GM19438 (cell line): ENCODE data around the gene FAM236B.
"Not testable (repeated sequence)": the region's sequence is repeated elsewhere in the genome, so short reads cannot be mapped to it uniquely, and the experiment has no call there.

Source experiments
- ATAC-seq: cut with Tn5 transposase; IDR thresholded peaks from one replicate; pipeline ENCODE4 v1.9.1; 2021; ENCODE audit warnings: low read depth; ENCODE audit not compliant: unreplicated experiment

Gene FAM236B

DNA sequence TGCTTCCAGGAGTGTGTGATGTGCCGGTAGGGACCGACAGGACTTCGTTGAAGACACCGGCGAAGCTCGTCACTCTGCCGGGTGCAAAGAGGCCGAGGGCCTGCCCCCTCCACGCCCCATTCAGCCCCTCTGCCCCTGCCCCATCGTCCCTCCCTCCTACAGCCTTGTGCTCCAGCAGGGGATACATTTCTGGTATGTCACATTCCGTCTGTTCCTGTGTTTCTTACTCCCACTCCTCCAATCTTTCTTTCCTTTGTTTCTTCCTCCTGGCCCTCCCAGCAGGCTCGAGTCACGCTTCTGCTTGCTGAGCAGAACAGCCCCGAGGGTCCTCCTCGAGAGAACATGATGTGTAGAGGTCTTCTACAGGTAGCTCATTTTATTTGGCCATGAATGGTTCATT lies at the start of gene FAM236B:
FAM236B (minus strand) TSS at position 101 of the 400 bp plus-strand sequence; CDS start at position 1, 100 bp downstream.
- not testable (repeated sequence) for ATAC-seq

DNA sequence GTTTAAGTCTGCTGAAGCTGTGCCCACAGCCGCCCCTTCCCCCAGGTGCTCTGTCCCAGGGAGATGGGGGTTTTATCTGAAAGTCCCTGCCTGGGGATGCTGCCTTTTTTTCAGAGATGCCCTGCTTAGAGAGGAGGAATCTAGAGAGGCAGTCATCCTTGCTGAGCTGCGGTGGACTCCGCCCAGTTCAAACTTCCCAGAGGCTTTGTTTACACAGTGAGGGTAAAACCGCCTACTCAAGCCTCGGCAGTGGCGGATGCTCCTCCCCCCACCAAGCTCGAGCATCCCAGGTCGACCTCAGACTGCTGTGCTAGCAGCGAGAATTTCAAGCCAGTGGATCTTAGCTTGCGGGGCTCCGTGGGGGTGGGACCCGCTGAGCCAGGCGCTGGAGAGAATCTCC lies 48.2 kb upstream of the FAM236B start:
- not testable (repeated sequence) for ATAC-seq

DNA sequence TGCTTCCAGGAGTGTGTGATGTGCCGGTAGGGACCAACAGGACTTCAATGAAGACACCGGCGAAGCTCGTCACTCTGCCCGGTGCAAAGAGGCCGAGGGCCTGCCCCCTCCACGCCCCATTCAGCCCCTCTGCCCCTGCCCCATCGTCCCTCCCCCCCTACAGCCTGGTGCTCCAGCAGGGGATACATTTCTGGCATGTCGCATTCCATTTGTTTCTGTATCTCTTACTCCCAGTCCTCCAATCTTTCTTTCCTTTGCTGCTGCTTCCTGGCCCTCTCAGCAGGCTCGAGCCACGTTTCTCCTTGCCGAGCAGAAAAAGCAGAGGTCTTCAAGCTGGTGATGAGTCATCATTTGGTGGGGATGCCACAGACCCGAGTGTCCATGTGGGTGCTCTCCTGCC lies 25.6 kb upstream of the FAM236B start, which contains the start of gene FAM236D:
FAM236D (minus strand) TSS at position 101 of the 400 bp plus-strand sequence; CDS start at position 1, 100 bp downstream.
- not testable (repeated sequence) for ATAC-seq

DNA sequence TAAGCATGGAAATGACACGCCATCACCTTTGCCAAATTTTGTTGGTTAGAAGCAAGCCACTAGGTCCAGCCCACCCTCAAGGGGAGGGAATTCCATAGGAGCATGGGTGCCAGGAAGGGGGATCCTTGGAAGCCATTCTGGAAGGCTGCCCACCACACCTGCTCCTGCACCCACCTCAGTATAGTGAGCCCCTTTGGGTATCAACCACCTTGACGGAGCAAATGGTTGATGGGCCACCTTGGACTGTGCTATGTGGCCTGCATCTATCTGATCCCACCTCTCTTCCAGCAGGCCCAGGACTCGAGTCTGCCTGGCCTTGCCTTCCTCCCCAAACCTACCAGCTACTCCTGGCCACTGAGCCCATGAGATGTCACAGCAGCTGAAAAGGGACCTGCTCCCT lies 7.9 kb upstream of the FAM236B start:
- not testable (repeated sequence) for ATAC-seq

DNA sequence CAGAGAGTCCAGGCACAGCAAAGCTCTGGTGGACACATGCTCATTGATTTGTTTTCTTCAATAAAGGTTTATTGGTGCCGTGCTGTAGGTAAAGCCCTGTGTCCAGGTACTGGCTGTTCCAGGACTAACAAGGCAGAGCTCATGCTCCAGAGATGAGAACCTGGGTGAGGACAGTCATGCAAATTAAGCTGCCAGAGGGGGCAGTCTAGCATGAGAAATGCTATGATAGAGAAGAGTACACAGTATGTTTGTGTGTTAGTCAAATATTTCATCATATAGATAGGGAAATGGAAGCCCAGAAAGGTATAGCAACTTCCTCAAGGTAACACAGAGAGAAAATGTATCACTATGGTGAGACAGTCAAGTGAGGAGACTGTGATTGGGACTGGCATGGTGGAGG lies 5.7 kb upstream of the FAM236B start:
- ATAC-seq: not testable (repeated sequence)

DNA sequence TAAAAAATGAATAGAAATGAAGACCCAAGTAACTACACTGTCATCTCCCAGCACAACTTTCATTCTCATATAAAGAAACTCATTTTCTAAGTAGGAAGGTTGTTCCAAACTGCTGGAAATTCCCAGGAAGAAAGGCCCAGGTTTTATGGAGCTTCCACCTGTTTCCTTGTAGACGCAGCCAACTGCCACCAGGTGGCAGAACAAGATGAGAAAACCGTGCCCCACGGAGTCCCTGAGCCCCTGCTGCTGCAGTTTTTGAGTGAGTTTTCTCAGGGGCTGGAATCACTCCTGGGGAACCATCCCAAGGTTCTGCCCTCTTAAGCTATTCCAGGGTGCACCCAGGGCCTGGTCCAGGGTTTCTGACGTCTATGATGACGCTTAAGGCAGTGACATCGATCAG lies 1.5 kb upstream of the FAM236B start:
- ATAC-seq: not testable (repeated sequence)

DNA sequence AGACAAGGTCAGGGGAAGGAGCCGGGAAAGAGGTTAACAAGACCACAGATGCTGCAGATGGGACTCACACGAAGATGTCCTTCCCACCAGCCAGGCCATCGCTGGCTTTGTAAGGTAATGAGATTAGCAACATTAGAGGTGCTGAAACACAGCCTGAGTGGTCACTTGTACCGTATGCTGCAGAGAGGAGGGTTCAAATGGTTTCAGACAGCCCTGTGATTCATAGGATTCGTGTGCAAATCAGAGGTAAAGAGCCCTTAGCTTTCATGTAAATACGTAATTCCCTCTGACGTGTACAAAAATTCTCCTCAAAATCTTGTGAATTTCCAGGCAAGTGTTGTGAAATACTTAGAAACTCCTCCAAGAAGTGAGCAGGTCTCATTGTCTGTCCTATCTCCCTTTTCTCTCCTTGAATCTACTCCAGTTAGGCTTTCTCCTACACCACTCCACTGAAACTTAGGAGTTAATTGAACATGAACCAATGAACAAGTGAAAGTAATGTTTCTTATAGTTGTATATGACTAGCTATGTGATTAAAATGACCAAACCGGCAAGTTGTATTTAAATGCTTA lies 991 bp upstream of the FAM236B start:
- not testable (repeated sequence) for ATAC-seq

DNA sequence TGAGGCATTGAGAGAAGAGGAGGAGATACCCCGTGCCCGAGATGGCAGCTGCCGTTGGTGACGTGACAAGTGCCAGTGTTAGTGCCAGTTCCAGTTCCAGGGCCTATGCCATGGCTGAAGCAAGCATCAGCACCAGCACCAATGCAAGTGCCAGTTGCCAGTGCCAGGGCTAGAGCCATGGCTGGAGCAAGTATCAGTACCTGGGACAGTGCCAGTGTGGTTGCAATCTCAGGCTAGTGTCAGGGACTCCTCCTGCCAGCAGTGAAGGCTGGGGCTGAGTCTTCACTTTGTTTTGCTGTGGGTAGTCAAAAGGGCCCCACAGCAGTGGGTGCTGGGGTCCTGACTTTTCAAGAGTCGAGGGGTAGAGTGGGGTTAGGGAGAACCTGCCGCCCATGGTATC lies 4.3 kb downstream of the FAM236B start:
- not testable (repeated sequence) for ATAC-seq

DNA sequence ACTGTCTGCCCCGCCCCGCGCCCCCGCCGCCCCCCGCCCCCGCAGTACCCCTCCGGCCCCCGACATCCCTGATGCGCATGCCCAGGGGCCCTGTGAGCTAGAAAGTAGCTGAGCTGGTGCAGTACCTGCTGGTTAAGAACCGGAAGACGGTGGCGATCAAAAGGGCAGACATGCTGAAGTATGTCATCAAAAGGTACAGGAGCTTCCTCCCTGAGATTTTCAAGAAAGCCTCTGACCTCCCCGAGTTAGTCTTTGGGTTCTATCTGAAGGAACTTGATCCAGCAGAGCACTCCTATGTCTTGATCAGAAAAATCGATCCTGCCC lies 5.0 kb downstream of the FAM236B start:
- peak; percentile 75 for ATAC-seq

DNA sequence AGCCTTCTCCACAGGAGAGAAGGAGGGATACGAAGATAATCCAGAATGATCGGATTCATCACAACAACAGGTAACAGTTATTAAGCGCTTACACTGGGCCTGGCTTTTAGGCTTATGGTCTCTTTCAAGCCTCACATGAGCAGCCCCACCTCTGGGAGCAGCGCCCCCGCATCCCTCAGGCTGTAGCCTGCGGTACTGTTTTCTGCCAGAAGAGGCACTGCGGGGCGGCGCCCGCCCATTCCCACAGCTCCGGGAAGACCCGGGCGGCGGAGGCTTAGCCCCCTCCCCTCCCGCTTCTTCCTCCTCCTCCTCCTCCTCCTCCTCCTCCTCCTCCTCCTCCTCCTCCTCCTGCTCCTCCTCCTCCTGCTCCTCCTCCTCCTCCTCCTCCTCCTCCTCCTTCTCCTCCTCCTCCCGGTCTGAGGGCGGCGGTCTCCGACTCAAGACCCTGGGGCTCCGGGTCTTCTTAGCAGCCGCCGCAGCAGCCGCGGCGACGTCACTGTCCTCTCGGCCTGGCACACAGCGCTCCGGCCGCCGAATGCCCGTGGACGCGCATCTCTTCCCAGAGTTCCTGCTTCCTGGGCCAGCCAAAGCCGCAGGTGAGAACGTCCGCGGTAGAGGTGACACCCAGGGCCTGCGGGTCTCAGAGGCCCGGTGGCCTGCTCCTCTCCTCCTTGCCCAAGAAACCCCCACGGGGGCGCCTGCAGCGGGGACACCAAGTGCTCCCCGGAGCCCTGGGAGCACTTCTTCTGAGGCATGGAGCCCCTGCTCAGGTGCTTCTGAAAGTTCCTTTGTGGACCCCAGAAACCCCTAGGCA lies 5.6 kb downstream of the FAM236B start, which contains the start of gene DMRTC1B:
DMRTC1B (plus strand) TSS at position 238 of the 814 bp plus-strand sequence. CDS start 68,246 bp downstream, outside the sequence.
- peak; percentile 79 for ATAC-seq

DNA sequence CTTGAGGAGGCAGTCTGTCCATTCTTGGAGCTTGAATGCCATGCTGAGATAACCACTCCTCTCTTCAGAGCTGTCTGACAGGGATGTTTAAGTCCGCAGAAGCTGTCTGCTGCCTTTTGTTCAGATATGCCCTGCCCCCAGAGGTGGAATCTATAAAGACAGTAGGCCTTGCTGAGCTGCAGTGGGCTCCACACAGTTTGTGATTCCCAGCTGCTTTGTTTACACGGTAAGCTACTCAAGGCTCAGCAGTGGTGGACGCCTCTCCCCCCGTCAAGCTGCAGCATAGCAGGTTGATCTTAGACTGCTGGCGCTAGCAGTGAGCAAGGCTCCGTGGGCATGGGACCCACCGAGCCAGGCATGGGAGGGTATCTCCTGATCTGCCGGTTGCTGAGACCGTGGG lies 22.0 kb downstream of the FAM236B start:
- ATAC-seq: not testable (repeated sequence)

DNA sequence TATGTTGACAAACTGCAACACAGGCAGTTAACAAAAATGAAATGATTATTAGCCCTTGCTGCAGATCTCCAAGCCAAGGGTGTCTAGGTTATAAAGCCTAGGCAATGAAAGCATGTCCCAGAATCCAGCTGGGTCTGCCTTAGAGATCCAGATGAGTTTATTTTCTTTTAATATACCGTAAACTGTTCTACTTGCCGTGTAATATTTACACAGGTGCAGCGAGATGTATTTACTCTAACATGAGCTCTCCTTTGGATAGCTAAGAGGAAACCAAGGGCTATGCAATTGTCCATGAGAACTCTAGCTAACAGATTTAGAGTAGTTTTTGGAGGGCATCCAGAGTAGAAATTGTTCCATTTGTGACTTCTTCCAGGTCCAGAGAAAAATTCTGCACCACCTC lies 33.9 kb downstream of the FAM236B start:
- not testable (repeated sequence) for ATAC-seq

DNA sequence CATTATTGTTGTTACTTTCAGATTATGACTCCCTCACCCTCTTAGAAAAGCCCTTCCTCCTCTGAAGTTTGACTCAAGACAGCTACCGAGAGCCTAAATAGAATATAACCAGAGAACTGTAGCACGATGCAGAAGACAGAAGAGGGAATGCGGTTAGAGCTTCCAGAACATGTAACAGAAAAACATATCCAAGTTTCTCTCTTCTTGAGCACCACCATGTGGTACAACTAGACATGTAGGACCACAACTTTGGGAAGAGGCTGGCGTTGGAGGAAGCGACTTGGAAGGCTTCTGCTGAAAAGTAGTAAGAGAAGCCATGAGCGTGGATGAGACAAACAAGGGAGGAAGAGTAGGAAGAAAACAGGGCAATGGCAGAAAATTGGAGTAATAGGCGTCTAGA lies 36.9 kb downstream of the FAM236B start:
- not testable (repeated sequence) for ATAC-seq

DNA sequence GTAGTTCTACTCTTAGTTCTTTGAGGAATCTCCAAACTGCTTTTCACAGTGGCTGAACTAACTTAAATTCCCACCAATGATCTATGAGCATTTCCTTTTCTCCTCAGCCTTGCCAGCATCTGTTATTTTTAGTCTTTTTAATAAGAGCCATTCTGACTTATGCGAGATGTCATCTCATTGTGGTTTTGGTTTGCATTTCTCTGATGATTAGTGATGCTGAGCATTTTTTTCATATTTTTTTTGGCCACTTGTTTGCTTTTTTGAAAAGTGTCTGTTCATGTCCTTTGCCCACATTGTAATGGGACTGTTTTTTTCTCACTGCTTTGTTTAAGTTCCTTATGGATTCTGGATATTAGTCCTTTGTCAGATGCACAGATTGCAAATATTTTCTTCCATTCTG lies 46.9 kb downstream of the FAM236B start:
- no peak for ATAC-seq

DNA sequence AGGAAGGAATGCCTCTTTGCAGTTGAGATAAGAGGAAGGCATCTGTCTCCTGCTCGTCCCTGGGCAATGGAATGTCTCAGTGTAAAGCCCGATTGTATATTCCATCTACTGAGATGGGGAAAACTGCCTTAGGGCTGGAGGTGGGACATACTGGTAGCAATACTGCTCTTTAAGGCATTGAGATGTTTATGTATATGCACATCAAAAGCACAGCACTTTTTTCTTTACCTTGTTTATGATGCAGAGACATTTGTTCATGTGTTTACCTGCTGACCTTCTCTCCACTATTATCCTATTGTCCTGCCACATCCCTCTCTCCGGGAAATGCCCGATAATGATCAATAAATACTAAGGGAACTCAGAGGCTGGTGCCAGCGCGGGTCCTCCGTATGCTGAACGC lies 48.8 kb downstream of the FAM236B start:
- ATAC-seq: not testable (repeated sequence)
